Vagina (tissue), 2 donors: ENCODE measurements around the gene TTC23L.

Experiments used
- POLR2A ChIP-seq, 2 donors: fragments of 450-650 bp; IDR thresholded peaks; one replicate each; pipeline ENCODE4 v1.6.1; 2017; ENCODE audit warnings: antibody characterized with exemption in 2 of 2, mild to moderate bottlenecking in 2 of 2, moderate library complexity in 2 of 2
- POLR2AphosphoS5 ChIP-seq, 2 donors: sonication (generic); formaldehyde crosslinking; IDR thresholded peaks; one replicate each; pipeline ENCODE4 v1.9.0; 2017; ENCODE audit warnings: antibody characterized with exemption in 2 of 2, mild to moderate bottlenecking in 2 of 2, low read depth in 1 of 2; ENCODE audit not compliant: insufficient read depth in 1 of 2
- TF ChIP-seq, protein P1 (sequence below), 3 experiments: fragments of 450-650 bp in 2 of 3; fragments of 200-600 bp in 1 of 3; sonication (generic) in 1 of 3; IDR thresholded peaks; one replicate each; pipeline ENCODE4 v1.5.1; 2017 to 2019; ENCODE audit warnings: antibody characterized with exemption in 3 of 3, mild to moderate bottlenecking in 2 of 3, moderate library complexity in 2 of 3

DNA sequence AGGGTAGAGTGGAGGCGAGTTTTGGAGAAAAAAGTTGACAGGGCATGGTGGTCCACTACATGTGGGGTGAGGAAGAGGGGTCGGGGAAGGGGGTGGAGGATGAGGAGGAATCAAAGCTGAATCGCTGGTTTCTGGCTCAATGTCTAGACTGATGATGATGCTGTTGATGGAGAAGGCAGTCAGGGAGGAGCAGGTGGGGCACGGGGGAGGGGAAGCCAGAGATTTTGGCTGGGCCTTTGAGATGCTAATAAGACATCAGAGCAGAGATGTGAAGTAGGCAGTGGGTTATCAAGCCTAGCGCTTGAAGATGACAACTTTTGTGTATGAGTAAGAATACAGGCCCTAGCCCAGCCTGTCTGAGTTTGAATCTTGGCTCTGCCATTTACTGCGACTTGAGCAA is 32.4 kb upstream of the TTC23L start:
- TF ChIP-seq, protein P1, sequence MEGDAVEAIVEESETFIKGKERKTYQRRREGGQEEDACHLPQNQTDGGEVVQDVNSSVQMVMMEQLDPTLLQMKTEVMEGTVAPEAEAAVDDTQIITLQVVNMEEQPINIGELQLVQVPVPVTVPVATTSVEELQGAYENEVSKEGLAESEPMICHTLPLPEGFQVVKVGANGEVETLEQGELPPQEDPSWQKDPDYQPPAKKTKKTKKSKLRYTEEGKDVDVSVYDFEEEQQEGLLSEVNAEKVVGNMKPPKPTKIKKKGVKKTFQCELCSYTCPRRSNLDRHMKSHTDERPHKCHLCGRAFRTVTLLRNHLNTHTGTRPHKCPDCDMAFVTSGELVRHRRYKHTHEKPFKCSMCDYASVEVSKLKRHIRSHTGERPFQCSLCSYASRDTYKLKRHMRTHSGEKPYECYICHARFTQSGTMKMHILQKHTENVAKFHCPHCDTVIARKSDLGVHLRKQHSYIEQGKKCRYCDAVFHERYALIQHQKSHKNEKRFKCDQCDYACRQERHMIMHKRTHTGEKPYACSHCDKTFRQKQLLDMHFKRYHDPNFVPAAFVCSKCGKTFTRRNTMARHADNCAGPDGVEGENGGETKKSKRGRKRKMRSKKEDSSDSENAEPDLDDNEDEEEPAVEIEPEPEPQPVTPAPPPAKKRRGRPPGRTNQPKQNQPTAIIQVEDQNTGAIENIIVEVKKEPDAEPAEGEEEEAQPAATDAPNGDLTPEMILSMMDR (IDR thresholded peaks at IDR 0.05): no peak
- TF ChIP-seq POLR2AphosphoS5 (IDR thresholded peaks at IDR 0.05; ENCODE audit: insufficient read depth in 1 of 2, low read depth in 1 of 2) (no peak), POLR2A (IDR thresholded peaks at IDR 0.05) (no peak)
